ENCODE data around the gene CAPZA3.
"Not testable (repeated sequence)": the region's sequence is repeated elsewhere in the genome, so short reads cannot be mapped to it uniquely, and the experiment has no call there.

CAPZA3 gene

GRCh38 chr12:18737819-18738218, at the start of gene CAPZA3, which contains the start of gene PLCZ1:
Gene CAPZA3 (plus strand): TSS chr12:18738119. CDS start chr12:18738269, 150 bp downstream.
Gene PLCZ1 (minus strand): TSS chr12:18738012. CDS start chr12:18737371, 641 bp downstream.
- DNase-seq: no peak

- no peak for DNase-seq
These were observed 48.1 kb upstream of the CAPZA3 start for GRCh38 chr12:18689771-18690170.

DNA sequence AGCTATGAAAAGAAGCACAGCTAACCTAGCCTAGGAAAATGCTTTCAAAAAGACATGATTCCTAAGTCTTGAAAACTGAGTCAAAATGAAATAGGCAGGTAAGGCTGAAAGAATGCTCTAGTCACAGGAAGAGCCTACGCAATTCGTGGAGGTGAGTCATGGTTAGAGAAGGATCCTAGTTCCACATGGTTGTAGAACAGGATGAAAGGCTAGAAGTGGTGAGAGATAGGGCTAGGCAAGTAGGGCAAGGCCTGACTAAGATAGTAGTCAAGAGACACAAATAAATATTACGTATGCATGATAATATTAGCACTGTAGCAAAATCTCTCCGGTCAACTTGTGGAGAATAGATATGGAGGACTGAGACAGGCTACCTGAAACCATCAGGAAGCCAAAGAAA, 47.3 kb upstream of the CAPZA3 start:
- no peak for DNase-seq

GRCh38 chr12:18693986-18694385, 43.9 kb upstream of the CAPZA3 start:
- DNase-seq: not testable (repeated sequence)

- DNase-seq: no peak
These were observed 40.8 kb upstream of the CAPZA3 start for GRCh38 chr12:18696971-18697602.

DNA sequence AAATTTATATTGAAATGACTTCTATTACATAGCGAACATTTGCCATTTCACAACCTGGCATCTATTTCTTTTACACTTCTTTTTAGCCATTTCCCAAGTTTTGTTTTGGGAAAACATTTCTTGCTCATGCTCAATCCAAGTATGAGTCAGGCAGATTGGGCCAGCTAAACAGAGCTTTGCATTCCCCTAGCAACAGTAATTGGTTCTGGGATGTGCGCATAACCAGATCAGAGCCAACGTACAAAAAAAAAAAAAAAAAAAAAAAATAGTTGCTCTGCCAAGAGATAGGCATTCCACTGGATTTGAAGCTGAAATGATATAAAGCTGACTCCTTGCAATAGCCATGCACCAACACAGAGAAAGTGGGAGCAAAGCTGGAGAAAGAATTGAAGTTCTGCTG, 37.6 kb upstream of the CAPZA3 start:
- no peak for DNase-seq

- DNase-seq: no peak
These were observed 34.6 kb upstream of the CAPZA3 start for GRCh38 chr12:18703321-18703720.

GRCh38 chr12:18703911-18704310, 34.0 kb upstream of the CAPZA3 start:
- DNase-seq: no peak

GRCh38 chr12:18706798-18707197, 31.1 kb upstream of the CAPZA3 start:
- DNase-seq: no peak

GRCh38 chr12:18716236-18716635, 21.7 kb upstream of the CAPZA3 start:
- no peak for DNase-seq

GRCh38 chr12:18718462-18718861, 19.5 kb upstream of the CAPZA3 start:
- no peak for DNase-seq

- no peak for DNase-seq
These were observed 17.9 kb upstream of the CAPZA3 start for GRCh38 chr12:18719922-18720510.

GRCh38 chr12:18720690-18721089, 17.2 kb upstream of the CAPZA3 start:
- DNase-seq: no peak

- DNase-seq: peak; percentile 15
These were observed 16.5 kb upstream of the CAPZA3 start for GRCh38 chr12:18721452-18721851.

GRCh38 chr12:18723752-18724151, 14.2 kb upstream of the CAPZA3 start:
- DNase-seq: no peak

DNA sequence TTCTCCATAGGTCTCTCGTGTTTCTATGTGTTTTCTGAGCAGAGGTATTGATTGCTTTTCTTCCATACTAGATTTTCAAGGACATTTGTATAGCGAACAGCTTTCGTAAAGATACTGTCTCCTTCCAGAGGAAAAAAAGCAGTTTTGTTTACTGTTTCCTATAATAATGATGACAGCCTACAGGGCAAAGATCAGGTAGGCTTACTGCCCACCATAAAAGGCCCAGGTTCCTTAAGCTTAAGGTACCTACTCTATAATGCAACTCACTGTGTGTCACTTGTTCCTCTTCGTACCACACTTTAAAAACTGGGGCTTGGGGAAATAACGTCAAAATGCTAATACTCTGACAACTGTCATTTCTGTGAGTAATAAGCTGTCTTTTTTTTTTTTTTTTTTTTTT, 6.8 kb upstream of the CAPZA3 start:
- no peak for DNase-seq

DNA sequence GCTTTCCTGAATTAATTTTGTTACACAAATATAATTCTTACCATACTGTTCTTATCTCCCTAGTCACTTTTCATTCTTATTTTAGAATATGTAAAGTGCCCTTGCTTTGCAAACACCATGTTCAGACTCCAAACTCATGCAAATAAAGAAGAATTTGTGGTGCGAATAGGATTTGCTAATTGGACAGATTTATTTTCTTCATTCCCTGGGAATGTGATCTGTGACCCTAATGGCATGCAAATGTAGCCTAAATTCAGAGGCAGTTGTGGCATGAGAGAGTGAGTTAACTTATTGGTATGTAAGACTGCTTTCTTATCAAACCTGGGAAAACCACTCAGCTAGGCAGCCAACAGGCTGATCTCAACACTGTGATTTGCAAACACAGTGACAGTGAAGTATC, 10.0 kb downstream of the CAPZA3 start:
- no peak for DNase-seq

DNA sequence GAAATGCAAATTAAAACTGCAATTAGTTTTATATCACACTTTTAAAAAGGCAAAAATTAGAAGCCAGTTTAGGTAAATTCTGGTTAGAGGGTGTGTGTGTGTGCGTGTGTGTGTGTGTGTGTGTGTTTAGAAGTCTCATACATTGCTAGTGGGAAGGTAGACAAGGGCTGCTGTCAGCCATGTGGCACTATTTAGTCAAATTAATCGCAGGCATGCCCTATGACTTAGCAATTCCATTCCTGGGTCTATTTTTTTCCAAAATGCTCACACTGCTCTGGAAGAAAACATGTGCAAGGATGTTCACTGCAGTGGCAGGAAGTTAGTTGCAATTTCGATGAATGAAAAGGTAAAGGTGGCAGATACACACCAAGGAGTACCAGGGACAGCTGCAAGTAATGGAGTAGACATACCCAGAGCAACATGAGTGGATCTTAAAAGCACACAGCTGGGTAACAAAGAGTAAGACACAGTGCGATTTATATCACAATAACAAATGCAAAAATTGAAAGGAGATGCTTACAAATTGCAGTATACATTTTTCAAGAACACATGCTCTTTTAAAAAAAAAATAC, 11.6 kb downstream of the CAPZA3 start:
- no peak for DNase-seq

DNA sequence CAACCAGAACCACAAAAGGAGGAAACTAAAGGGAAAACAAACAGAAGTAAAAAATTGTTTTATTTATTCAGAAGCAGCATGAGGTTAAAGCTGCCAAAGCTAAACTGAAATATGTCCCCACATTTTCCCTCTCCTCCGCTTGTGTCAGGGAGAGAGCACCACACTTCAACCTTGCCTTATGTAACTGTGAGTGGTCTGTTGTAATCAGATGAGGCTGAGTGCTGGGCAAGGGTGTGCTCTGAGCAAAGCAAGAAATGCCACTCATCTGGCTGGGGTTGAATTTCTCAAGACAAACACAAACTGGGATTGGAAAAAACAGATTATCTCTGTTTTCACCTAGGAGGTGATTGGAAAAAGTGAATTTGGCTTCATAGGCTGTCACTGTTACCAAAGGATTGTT, 12.2 kb downstream of the CAPZA3 start:
- DNase-seq: no peak

GRCh38 chr12:18751866-18752265, 13.9 kb downstream of the CAPZA3 start:
- no peak for DNase-seq

DNA sequence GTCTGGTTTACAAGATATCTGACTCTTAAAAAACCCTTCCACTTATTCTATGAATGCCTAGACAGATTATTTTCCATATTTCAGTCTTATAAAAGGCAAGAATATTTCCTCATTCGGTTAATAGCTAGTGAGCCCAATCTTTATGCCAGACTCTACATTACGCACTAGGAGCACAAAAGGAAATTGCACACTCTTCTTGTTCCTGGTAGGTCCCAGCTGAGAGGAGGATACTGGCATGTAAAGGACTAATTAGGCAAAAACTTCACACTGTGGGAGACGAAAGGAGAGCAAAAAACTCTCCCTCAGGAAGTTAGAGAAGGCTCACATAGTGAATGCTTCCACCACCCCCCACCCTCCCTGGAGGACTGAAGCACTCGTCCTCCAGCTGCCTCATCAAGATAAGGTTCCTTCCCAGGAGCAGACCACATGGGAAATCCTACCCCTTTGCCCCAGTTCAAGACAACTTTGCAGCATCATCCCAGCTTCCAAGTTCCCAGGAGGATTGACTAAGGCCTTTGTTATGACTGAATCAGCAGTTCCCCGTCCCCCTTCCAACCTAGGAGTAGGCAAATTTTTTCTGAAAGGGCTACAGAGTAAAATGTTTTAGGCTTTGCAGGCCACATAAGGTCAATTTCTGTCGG, 14.5 kb downstream of the CAPZA3 start:
- DNase-seq: no peak

- DNase-seq: no peak
These were observed 15.0 kb downstream of the CAPZA3 start for GRCh38 chr12:18752947-18753346.

- no peak for DNase-seq
These were observed 15.7 kb downstream of the CAPZA3 start for GRCh38 chr12:18753481-18754123.
